Endothelial cell of umbilical vein (primary cell): ENCODE results near the gene DMBX1. TPM values are rescaled to one million over a fixed set of nuclear protein-coding genes. Genes with fewer than 3 reads are reported as not detected.

Experiments
- BruUV-seq: library from RNA; stranded (reverse); fragments of 400-500 nt; replicated peaks from 2 replicates; lab custom pipeline; 2021; lab: Mats Ljungman, UMichigan
- CTCF ChIA-PET: fragments of 300-600, 350-600 bp; sonication (Branson Sonifier 250); formaldehyde crosslinking; loops from one replicate; lab custom pipeline; 2021; ENCODE audit warnings: antibody characterized with exemption, inconsistent platforms; lab: Charles Lee
- POLR2A ChIA-PET: fragments of 300-600, 350-600 bp; sonication (Branson Sonifier 250); formaldehyde crosslinking; loops from one replicate; lab custom pipeline; 2021; ENCODE audit warnings: antibody characterized with exemption, inconsistent platforms; lab: Charles Lee
- DNase-seq: peaks from one replicate; pipeline ENCODE4 v3.0.0-alpha.2; 2011; ENCODE audit warnings: low read depth, low spot score
- FAIRE-seq: peaks from 2 replicates; lab custom pipeline; 2011; peaks lifted over from hg19 to GRCh38; lab: Jason Lieb, UNC
- H2AFZ ChIP-seq: 2 replicates; pipeline ENCODE4 v1.6.0; 2012; ENCODE audit warnings: low read depth, low read length, control low read depth, inconsistent platforms
- H3K27ac ChIP-seq: 2 replicates; pipeline ENCODE4 v1.5.1; 2011; ENCODE audit warnings: low read depth, mild to moderate bottlenecking, control low read depth, low read length, moderate library complexity; ENCODE audit not compliant: insufficient read depth
- H3K27me3 ChIP-seq, 2 experiments: 2 replicates each; pipeline versions ENCODE4 v1.6.0 to v1.6.1; 2011; ENCODE audit warnings: low read length in 2 of 2, mixed read lengths in 1 of 2; ENCODE audit not compliant: control insufficient read depth in 2 of 2, insufficient read depth in 2 of 2
- H3K36me3 ChIP-seq, 2 experiments: 2 replicates in 1 of 2; 3 replicates in 1 of 2; pipeline ENCODE4 v1.5.1; 2011; ENCODE audit warnings: low read length in 2 of 2, mild to moderate bottlenecking in 1 of 2, moderate library complexity in 1 of 2; ENCODE audit not compliant: control insufficient read depth in 2 of 2, insufficient read depth in 2 of 2; ENCODE audit errors: extremely low read depth in 1 of 2
- H3K4me1 ChIP-seq: 3 replicates; pipeline ENCODE4 v1.5.1; 2011; ENCODE audit warnings: mild to moderate bottlenecking, low read length; ENCODE audit not compliant: control insufficient read depth, insufficient read depth; ENCODE audit errors: extremely low read depth
- H3K4me2 ChIP-seq: 2 replicates; pipeline ENCODE4 v1.6.1; 2011; ENCODE audit warnings: low read length, control low read depth, mixed read lengths; ENCODE audit not compliant: insufficient read depth
- H3K4me3 ChIP-seq, 3 experiments: fragments of 200-600 bp in 1 of 3; sonication (generic), shearing (Covaris generic) in 1 of 3; replicated peaks in 1 of 3; 2 replicates each; pipeline ENCODE4 v1.5.1; 2011 to 2016; ENCODE audit warnings: control low read depth in 3 of 3, low read length in 3 of 3, mild to moderate bottlenecking in 2 of 3, inconsistent platforms in 1 of 3, low read depth in 1 of 3, moderate library complexity in 1 of 3; ENCODE audit not compliant: insufficient read depth in 1 of 3
- H3K79me2 ChIP-seq: 2 replicates; pipeline ENCODE4 v1.6.0; 2012; ENCODE audit warnings: low read length, inconsistent platforms; ENCODE audit not compliant: control insufficient read depth, insufficient read depth
- H3K9ac ChIP-seq: replicated peaks from 2 replicates; pipeline ENCODE3; 2011; ENCODE audit warnings: low read length, control low read depth; ENCODE audit not compliant: insufficient read depth; ENCODE audit errors: extremely low read depth
- H3K9me1 ChIP-seq: replicated peaks from 3 replicates; pipeline ENCODE4 v1.6.0; 2011; ENCODE audit warnings: mild to moderate bottlenecking, low read length; ENCODE audit not compliant: control insufficient read depth, insufficient read depth; ENCODE audit errors: extremely low read depth
- H3K9me3 ChIP-seq: replicated peaks from 2 replicates; pipeline ENCODE4 v1.5.1; 2012; ENCODE audit warnings: low read length, inconsistent platforms; ENCODE audit not compliant: control insufficient read depth, insufficient read depth
- H4K20me1 ChIP-seq: replicated peaks from 2 replicates; pipeline ENCODE3; 2011; ENCODE audit warnings: mild to moderate bottlenecking, low read length; ENCODE audit not compliant: control insufficient read depth, insufficient read depth; ENCODE audit errors: extremely low read depth
- CTCF ChIP-seq, 2 donors: IDR thresholded peaks; 1 replicate in 1 of 2; 2 replicates in 1 of 2; pipeline ENCODE4 v1.5.1; 2011; ENCODE audit warnings: low read length in 2 of 2, mild to moderate bottlenecking in 2 of 2, moderate library complexity in 2 of 2, control low read depth in 1 of 2, inconsistent platforms in 1 of 2, low read depth in 1 of 2; ENCODE audit not compliant: insufficient read depth in 1 of 2; ENCODE audit errors: extremely low read depth in 1 of 2
- FOS ChIP-seq: IDR thresholded peaks from 2 replicates; pipeline ENCODE4 v1.6.1; 2011; ENCODE audit warnings: mild to moderate bottlenecking, low read length, moderate library complexity, borderline replicate concordance; ENCODE audit not compliant: insufficient read depth
- GATA2 ChIP-seq: IDR thresholded peaks from 2 replicates; pipeline ENCODE4 v1.7.0; 2011; ENCODE audit warnings: low read depth, mild to moderate bottlenecking, moderate library complexity, mixed read lengths, low read length; ENCODE audit not compliant: insufficient read length, insufficient read depth
- MAX ChIP-seq: IDR thresholded peaks from 2 replicates; pipeline ENCODE4 v1.6.1; 2011; ENCODE audit not compliant: insufficient read depth, insufficient read length
- MYC ChIP-seq: IDR thresholded peaks from one replicate; pipeline ENCODE4 v1.6.1; 2011; ENCODE audit warnings: mild to moderate bottlenecking, low read depth, low read length
- POLR2A ChIP-seq: IDR thresholded peaks from 2 replicates; pipeline ENCODE4 v1.6.1; 2012; ENCODE audit warnings: low read depth, mild to moderate bottlenecking, control low read depth, low read length
- POLR2AphosphoS5 ChIP-seq: IDR thresholded peaks from 2 replicates; pipeline ENCODE4 v1.6.1; 2012; ENCODE audit warnings: low read depth, mild to moderate bottlenecking, control low read depth, low read length, moderate library complexity; ENCODE audit not compliant: insufficient read depth
- dilution Hi-C: fragments of 300-500 bp; cut with MboI; formaldehyde crosslinking; loops from one replicate; pipeline ENCODE4 v1.15.0; 2019; ENCODE audit warnings: low sequenced_read_pairs; ENCODE audit not compliant: extremely low pct_ligation_motif_present
- intact Hi-C: fragments of 100-400 bp; cut with micrococcal nuclease; formaldehyde crosslinking; loops from one replicate; pipeline ENCODE4 v1.10.0; 2022
- polyA plus RNA-seq, 4 experiments: library from polyadenylated mRNA; depleted of rRNA in 3 of 4; stranded (reverse) in 3 of 4; unstranded in 1 of 4; fragments of >200 nt; gene quantifications; 2 replicates each; pipeline versions ENCODE4 v1.2.1 to v1.2.3, GENCODE V29; 2011 to 2012; ENCODE audit warnings: missing spikeins in 1 of 4
- total RNA-seq: library from RNA; stranded (reverse); gene quantifications from 2 replicates; pipeline ENCODE4 v1.2.3, GENCODE V29; 2021

DMBX1 gene
- total and polyA plus RNA-seq, 2 donors (not counting 3 experiments of a cell fraction or from before 2014, with no cell fraction given): not detected

GRCh38 chr1:46442317-46443161, 47.1 kb upstream of the DMBX1 start:
- peak; percentile 80 to 93 for TF ChIP-seq CTCF (IDR thresholded peaks at IDR 0.05; ENCODE audit: extremely low read depth in 1 of 2, insufficient read depth in 1 of 2, low read depth in 1 of 2, low read length in 2 of 2)
- TF ChIP-seq GATA2: no peak
- no peak for TF ChIP-seq MAX
- no peak for TF ChIP-seq MYC
- TF ChIP-seq POLR2AphosphoS5: no peak
- no peak for TF ChIP-seq FOS
- TF ChIP-seq POLR2A: no peak
- POLR2A ChIA-PET: no interaction called here
- H3K9me3 ChIP-seq: no peaks in the 10 kb centered on the region
- no peaks in the 10 kb centered on the region for H3K79me2 ChIP-seq
- peak; percentile 84 for FAIRE-seq
- BruUV-seq: no TSS peak
- dilution Hi-C loops (no loop called here), intact Hi-C loops (loop anchor here (1.0 to 2.0 kb wide), 2 partner anchors 36 to 86 kb away; no protein-coding TSS in a partner anchor)
- H3K27me3 ChIP-seq: peaks cover 12% of the 10 kb centered on the region in 2 experiments
- H3K36me3 ChIP-seq: no peaks in the 10 kb centered on the region
- peak overlapping the region; percentile 57 for H2AFZ ChIP-seq
- CTCF ChIA-PET: interaction anchor here (0.6 to 2.3 kb wide), 25 partner anchors 8 to 282 kb away, joined by 3 to 53 read pairs (median 4); partner anchors contain the start of genes ATPAF1 and KNCN
- no peak overlapping the region for H3K9ac ChIP-seq
- no peaks in the 10 kb centered on the region for H3K4me1 ChIP-seq
- peak overlapping the region; percentile 45 for H3K4me2 ChIP-seq
- peak; percentile 61 for DNase-seq
- H3K9me1 ChIP-seq: no peaks in the 10 kb centered on the region
- peak overlapping the region in 2 of 3 experiments; percentile 8 to 9 for H3K4me3 ChIP-seq
- H4K20me1 ChIP-seq: no peaks in the 10 kb centered on the region
- H3K27ac ChIP-seq: no peak overlapping the region
